ENCODE measurements around the gene TMC1.

TMC1 gene

DNA sequence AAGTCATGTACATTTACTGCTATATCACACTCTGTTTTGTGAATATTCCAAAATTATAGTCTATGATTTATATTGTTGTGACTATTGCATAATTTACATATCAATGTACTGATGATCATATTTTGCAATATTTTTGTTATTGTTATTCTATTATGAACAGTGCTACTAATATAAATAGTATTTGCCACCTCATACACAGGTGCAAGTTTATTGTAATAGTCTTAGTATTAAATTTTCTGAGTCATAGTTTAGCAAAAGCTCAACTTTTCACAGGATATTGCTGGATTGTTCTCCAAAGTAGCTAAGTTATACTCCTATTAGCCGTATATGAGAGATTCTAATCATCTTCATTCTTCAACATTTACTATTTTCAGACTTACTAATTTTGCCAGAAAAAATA is 124.7 kb downstream of the TMC1 start:
- TF ChIP-seq MAX (IDR thresholded peaks at IDR 0.05) (no peak), RAD21 (IDR thresholded peaks at IDR 0.05; ENCODE audit: low read depth) (no peak), USF1 (IDR thresholded peaks at IDR 0.05) (no peak), CREB1 (IDR thresholded peaks at IDR 0.05; ENCODE audit: low read depth) (no peak), NFIC (IDR thresholded peaks at IDR 0.05) (no peak), TEAD4 (IDR thresholded peaks at IDR 0.05) (no peak), CEBPB (IDR thresholded peaks at IDR 0.05) (no peak)

DNA sequence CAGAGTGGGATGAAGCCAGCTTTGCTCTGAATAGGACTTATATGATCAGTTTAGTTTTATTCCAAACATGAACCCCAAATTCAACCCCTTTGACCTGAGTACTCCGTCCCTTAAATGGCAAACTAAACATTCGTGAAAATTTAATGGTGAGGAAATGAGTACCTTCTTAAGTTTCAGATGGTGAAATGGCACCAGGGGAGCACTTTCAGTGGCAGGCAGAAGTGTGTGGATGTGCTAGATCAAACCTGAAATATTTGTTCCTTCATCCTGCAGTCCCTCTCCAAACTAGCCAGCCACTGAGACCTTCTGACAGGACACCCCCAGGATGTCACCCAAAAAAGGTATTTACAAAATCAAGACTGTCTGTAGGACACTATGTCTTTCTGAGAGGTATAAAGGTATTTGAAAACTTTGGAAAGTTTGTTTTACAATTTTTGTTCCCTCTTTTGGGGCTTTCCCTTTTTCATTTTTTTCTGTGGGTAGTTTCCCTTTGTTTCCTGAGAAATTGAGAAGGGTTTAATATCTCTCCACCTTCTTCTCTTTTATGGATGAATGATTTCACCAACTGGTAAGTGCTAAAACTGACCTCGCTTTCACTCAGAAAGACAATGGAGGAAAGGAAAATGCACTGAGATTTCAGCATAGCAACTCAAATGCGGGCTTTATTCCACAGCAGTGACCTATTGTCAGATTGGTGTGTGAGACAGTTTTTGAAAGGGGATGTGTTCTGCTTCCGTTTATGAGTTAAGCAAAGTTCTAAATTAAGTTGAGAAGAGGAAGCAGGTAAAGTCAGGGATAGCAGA is 127.1 kb downstream of the TMC1 start:
- TF ChIP-seq FOXM1 (IDR thresholded peaks at IDR 0.05; ENCODE audit: borderline replicate concordance, low read depth) (no peak), TAF1 (IDR thresholded peaks at IDR 0.05; ENCODE audit: low read depth) (no peak), MAX (IDR thresholded peaks at IDR 0.05) (no peak), YY1 (IDR thresholded peaks at IDR 0.05; ENCODE audit: low read depth) (no peak), USF1 (IDR thresholded peaks at IDR 0.05) (no peak), TEAD4 (IDR thresholded peaks at IDR 0.05) (no peak), REST (IDR thresholded peaks at IDR 0.05; ENCODE audit: low read depth) (no peak), TCF12 (IDR thresholded peaks at IDR 0.05; ENCODE audit: low read depth) (no peak), CREB1 (IDR thresholded peaks at IDR 0.05; ENCODE audit: low read depth) (no peak), EGR1 (IDR thresholded peaks at IDR 0.05) (no peak), EP300 (IDR thresholded peaks at IDR 0.05; ENCODE audit: borderline replicate concordance) (no peak), CEBPB (IDR thresholded peaks at IDR 0.05) (no peak), ZBTB7A (IDR thresholded peaks at IDR 0.05; ENCODE audit: low read depth) (no peak), RAD21 (IDR thresholded peaks at IDR 0.05; ENCODE audit: low read depth) (no peak), NFIC (IDR thresholded peaks at IDR 0.05) (no peak)

DNA sequence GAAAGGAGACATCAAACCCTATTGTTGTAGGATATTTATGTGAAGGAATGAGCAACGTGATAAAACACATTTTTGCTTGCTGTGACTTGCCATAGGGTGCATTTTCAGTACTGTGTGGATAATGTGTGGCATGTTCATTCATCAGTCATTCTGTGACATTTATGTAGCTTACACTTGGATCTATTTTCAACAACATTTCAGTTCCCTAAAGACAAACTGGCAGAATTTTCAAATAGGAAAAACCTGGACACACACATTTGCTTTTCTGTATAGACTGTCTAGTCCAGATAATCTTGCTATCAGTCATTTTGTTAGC is 127.7 kb downstream of the TMC1 start:
- TF ChIP-seq TCF12 (IDR thresholded peaks at IDR 0.05; ENCODE audit: low read depth) (no peak), RAD21 (IDR thresholded peaks at IDR 0.05; ENCODE audit: low read depth) (no peak), EP300 (IDR thresholded peaks at IDR 0.05; ENCODE audit: borderline replicate concordance) (no peak), CREB1 (IDR thresholded peaks at IDR 0.05; ENCODE audit: low read depth) (no peak), NFIC (IDR thresholded peaks at IDR 0.05) (no peak), ZBTB7A (IDR thresholded peaks at IDR 0.05; ENCODE audit: low read depth) (no peak), TEAD4 (IDR thresholded peaks at IDR 0.05) (no peak), TAF1 (IDR thresholded peaks at IDR 0.05; ENCODE audit: low read depth) (no peak), USF1 (IDR thresholded peaks at IDR 0.05) (no peak), EGR1 (IDR thresholded peaks at IDR 0.05) (no peak), MAX (IDR thresholded peaks at IDR 0.05) (no peak), YY1 (IDR thresholded peaks at IDR 0.05; ENCODE audit: low read depth) (no peak), FOXM1 (IDR thresholded peaks at IDR 0.05; ENCODE audit: borderline replicate concordance, low read depth) (no peak), REST (IDR thresholded peaks at IDR 0.05; ENCODE audit: low read depth) (no peak), CEBPB (IDR thresholded peaks at IDR 0.05) (no peak)

DNA sequence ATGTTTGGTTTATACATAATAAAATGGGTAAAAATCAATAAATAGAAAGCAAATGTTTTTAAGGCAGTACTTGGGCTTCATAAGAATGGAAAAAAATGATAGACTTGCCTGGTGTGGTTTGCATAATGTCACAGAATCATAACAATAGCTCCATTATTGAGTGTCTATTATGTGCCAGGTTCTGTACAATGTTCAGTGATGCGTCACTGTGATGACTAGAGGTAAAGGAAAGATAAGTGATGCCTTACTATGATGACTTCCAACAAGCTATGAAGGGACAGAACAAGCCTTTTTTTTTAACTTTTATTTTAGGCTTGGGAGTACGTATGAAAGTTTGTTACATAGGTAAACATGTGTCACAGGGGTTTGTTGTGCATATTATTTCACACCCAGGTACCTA is 128.8 kb downstream of the TMC1 start:
- TF ChIP-seq CEBPB (IDR thresholded peaks at IDR 0.05), result no peak
- TF ChIP-seq ZBTB7A (IDR thresholded peaks at IDR 0.05; ENCODE audit: low read depth), result no peak
- TF ChIP-seq NFIC (IDR thresholded peaks at IDR 0.05), result no peak
- no peak for TF ChIP-seq FOXM1 (IDR thresholded peaks at IDR 0.05; ENCODE audit: borderline replicate concordance, low read depth)
- no peak for TF ChIP-seq USF1 (IDR thresholded peaks at IDR 0.05)
- no peak for TF ChIP-seq RAD21 (IDR thresholded peaks at IDR 0.05; ENCODE audit: low read depth)
- no peak for TF ChIP-seq EGR1 (IDR thresholded peaks at IDR 0.05)
- TF ChIP-seq TEAD4 (IDR thresholded peaks at IDR 0.05), result no peak
- no peak for TF ChIP-seq REST (IDR thresholded peaks at IDR 0.05; ENCODE audit: low read depth)

Data from Ishikawa (cell line).